Naive thymus-derived CD8-positive, alpha-beta T cell (primary cell): Measurements from ENCODE around the gene BARHL2. TPM values are rescaled to one million over a fixed set of nuclear protein-coding genes. Genes with fewer than 3 reads are reported as not detected.

ENCODE experiments used
- ATAC-seq, 2 donors: fragments of 150-1000 bp; cut with Tn5 transposase in 1 of 2; sonication (Bioruptor Pico), chemical (Tn5 transposase) in 1 of 2; 1 replicate in 1 of 2; 2 replicates in 1 of 2; pipeline ENCODE4 v1.10.0; 2021; ENCODE audit warnings: mild to moderate bottlenecking in 2 of 2, moderate library complexity in 2 of 2
- POLR2A ChIA-PET: fragments of 350-600 bp; sonication (Branson Sonifier 250); formaldehyde crosslinking; loops from one replicate; lab custom pipeline; 2021; ENCODE audit warnings: antibody characterized with exemption; lab: Charles Lee
- DNase-seq, 10 donors: peaks; one replicate each; pipeline versions ENCODE4 v3.0.0 to v3.0.0-alpha.2; 2020 to 2022
- H3K27ac Mint-ChIP-seq, 10 donors: one replicate each; pipeline ENCODE4 v1.8.0; 2020 to 2022; ENCODE audit warnings: mild to moderate bottlenecking in 10 of 10, mixed read lengths in 10 of 10, moderate library complexity in 4 of 10, inconsistent platforms in 1 of 10
- H3K27me3 Mint-ChIP-seq, 5 donors: one replicate each; pipeline ENCODE4 v1.8.0; 2021 to 2022; ENCODE audit warnings: mixed read lengths in 5 of 5
- H3K36me3 Mint-ChIP-seq, 3 donors: one replicate each; pipeline ENCODE4 v1.8.0; 2020 to 2022; ENCODE audit warnings: mixed read lengths in 3 of 3, mild to moderate bottlenecking in 2 of 3, inconsistent platforms in 1 of 3
- H3K4me1 Mint-ChIP-seq, 4 donors: one replicate each; pipeline ENCODE4 v1.8.0; 2021 to 2022; ENCODE audit warnings: mixed read lengths in 4 of 4
- H3K4me3 Mint-ChIP-seq, 10 donors: one replicate each; pipeline ENCODE4 v1.8.0; 2020 to 2022; ENCODE audit warnings: mild to moderate bottlenecking in 10 of 10, mixed read lengths in 10 of 10, moderate library complexity in 6 of 10, inconsistent platforms in 1 of 10
- H3K9me3 Mint-ChIP-seq, 9 donors: one replicate each; pipeline ENCODE4 v1.8.0; 2020 to 2022; ENCODE audit warnings: mixed read lengths in 9 of 9, mild to moderate bottlenecking in 3 of 9, inconsistent platforms in 1 of 9, moderate library complexity in 1 of 9
- polyA plus RNA-seq, 3 donors: library from polyadenylated mRNA; unstranded; fragments of 300-500 nt; fragmentation: Illumina TruSeq; gene quantifications; one replicate each; pipeline ENCODE4 v1.2.3, GENCODE V29; 2021
- total RNA-seq, 8 experiments: library from RNA in 2 of 8; stranded (reverse) in 2 of 8; gene quantifications; one replicate each; pipeline ENCODE4 v1.2.3 and lab custom pipeline; 2021 to 2026

Gene BARHL2
- total and polyA plus RNA-seq, 5 experiments from 2014 or later, result not detected

DNA sequence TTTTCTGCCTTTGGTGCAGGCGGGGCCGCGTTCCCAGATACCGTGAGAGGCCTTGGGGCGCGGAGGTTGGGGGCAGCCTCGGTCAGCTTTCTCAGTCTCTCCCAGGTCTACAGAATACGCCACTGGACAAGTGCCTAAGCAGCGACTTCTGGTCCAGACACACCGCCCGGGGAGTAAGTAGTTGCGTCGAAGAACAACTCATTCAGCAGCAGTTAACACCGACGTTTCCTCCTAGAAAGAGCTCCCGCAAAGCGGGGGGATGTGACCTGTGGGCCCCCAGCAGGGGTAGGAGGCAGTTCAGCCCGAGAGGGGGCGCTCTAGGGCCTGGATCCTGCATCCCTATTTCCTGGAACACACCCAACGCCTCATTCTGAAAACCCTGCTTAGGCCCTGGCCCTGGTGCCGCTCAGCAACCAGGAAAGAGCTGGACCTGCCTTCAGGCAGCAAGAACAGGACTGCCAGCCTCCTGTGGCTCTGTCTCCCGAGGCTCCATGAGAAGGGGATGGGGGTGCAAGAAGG, 6.5 kb upstream of the BARHL2 start:
- H3K27ac Mint-ChIP-seq, result peak overlapping the region in 2 of 10 donors; percentile 14 to 29
- H3K36me3 Mint-ChIP-seq, result peaks cover 26 to 67% (median 50%) of the 10 kb centered on the region in 3 donors
- no peak for DNase-seq
- H3K4me3 Mint-ChIP-seq, result peak overlapping the region; percentile 65 to 85 (median 78)
- H3K27me3 Mint-ChIP-seq, result peaks cover 75 to 100% (median 84%) of the 10 kb centered on the region in 5 donors
- no peak for ATAC-seq
- POLR2A ChIA-PET, result no interaction called here
- H3K9me3 Mint-ChIP-seq, result peaks cover 13 to 86% (median 42%) of the 10 kb centered on the region in 9 donors
- H3K4me1 Mint-ChIP-seq, result peaks cover 22 to 64% (median 54%) of the 10 kb centered on the region in 4 donors

DNA sequence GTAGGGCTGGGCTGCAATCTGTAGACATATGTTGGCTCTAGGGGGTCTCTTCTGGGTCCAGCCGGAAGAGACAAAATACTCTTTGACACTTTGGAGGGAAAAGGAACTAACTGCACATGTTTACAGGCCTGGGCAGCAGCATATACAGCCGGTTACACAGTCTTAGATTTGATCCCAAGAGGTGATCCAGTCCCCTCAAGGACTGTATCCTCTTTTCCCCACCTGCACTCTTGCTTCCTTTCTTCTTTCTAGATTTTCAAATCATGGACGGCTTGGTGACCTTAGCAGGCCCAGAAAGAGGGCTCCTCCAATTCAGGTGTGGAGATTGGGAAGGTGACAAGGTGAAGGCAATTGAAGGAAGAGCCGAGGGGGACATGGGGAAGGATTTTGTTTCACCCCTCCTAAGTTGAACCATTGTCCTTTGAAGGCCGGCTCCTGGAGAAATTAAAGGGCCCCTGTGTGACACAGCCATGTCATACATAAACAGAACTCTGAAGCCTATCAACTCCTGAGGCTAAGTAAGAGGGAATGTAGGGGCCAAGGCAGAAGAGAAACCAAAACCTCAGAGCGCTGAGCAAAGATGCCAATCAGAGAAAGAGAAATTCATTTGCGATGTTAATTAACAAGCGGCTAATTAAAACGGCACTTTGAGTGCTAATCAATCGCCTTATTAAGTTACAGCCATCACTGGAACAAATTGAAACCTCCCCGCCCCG, 5.9 kb upstream of the BARHL2 start:
- Mint-ChIP-seq H3K36me3 (peaks cover 26 to 62% (median 47%) of the 10 kb centered on the region in 3 donors), H3K4me1 (peaks cover 21 to 64% (median 52%) of the 10 kb centered on the region in 4 donors), H3K4me3 (peak overlapping the region; percentile 65 to 85 (median 78)), H3K27ac (no peak overlapping the region), H3K9me3 (peaks cover 13 to 80% (median 36%) of the 10 kb centered on the region in 9 donors), H3K27me3 (peaks cover 71 to 100% (median 81%) of the 10 kb centered on the region in 5 donors)
- DNase-seq (no peak), ATAC-seq (no peak)
- POLR2A ChIA-PET, result no interaction called here

DNA sequence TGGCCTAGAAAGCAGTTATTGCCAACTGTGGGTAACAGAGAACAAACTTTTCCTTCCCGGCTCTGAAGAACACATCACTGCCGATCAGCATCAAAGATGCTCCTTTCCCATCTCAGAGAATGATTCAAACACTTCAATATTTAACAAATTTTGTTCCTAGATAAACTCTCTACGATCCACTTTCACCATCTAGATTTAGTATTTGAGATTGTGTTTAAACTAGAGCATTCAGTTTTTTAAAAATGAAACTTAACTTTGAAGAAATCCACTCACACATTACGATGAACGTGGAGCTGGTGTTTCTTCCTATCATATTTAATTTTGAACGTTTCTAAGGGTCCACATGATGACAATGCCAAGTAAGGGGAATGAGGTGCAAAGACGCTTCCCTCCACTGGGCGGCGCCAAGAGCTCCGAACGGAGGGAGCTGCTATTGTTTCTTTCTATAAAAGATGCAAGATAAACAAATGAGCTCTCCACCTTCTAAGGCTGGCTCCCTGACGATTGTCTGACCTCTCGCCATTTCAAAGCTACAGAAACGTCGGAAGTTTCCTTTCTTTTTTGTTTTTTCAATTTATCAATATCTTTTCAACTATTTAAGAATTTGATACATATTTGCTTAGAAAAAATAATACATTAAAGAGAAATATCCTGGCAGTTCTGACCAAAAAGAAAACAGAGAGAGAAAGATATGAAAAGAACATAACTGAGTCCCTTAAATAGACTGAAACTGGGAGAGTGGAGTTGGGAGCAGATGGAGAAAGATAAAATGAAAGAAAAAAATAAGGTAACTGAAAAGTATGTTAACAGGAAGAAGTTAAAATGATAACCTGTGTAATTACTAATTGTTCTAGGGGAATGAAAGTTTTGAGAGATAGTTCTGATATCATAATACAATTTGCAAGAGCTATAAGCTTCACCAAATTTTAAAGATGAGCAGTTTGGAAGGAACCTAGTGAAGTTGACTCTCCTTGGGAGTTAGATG, 4.4 kb upstream of the BARHL2 start:
- H3K27ac Mint-ChIP-seq, result peak overlapping the region in 1 of 10 donors; percentile 11
- H3K9me3 Mint-ChIP-seq, result peaks cover 13 to 69% (median 34%) of the 10 kb centered on the region in 9 donors
- H3K4me3 Mint-ChIP-seq, result peak overlapping the region in 4 of 10 donors; percentile 5 to 31 (median 12)
- peaks cover 63 to 99% (median 74%) of the 10 kb centered on the region in 5 donors for H3K27me3 Mint-ChIP-seq
- peak in 1 of 10 donors; percentile 27 for DNase-seq
- H3K4me1 Mint-ChIP-seq, result peaks cover 19 to 63% (median 52%) of the 10 kb centered on the region in 4 donors
- H3K36me3 Mint-ChIP-seq, result peaks cover 23 to 56% (median 48%) of the 10 kb centered on the region in 3 donors
- POLR2A ChIA-PET, result no interaction called here
- ATAC-seq, result no peak

DNA sequence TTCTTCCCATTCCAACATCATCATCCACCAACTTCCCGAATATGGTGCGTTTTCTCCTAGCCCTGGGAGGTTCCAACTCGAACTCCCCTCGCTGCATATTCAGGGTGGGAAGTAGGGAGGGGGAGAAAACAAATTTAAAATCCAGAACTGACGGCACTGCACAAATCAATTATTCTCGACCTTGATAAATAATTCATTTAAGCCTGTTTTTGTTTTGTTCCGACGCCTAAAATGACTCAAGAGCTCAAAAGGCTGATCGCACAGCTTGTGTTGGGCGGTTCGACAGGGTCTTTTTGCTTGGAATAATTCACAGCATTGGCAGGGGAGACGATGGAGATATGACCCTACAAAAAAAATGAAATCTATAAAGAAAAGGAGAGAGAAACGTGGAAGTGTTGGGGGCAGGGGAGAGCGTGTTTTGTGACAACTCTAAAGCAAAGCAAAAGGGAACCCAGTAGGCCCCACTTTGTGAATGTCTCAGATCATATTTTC, 3.1 kb upstream of the BARHL2 start:
- H3K4me3 Mint-ChIP-seq, result peak overlapping the region in 6 of 10 donors; percentile 2 to 56 (median 12)
- peaks cover 14 to 53% (median 41%) of the 10 kb centered on the region in 4 donors for H3K4me1 Mint-ChIP-seq
- peaks cover 55 to 99% (median 72%) of the 10 kb centered on the region in 5 donors for H3K27me3 Mint-ChIP-seq
- ATAC-seq, result no peak
- no peak for DNase-seq
- peaks cover 13 to 57% (median 28%) of the 10 kb centered on the region in 9 donors for H3K9me3 Mint-ChIP-seq
- POLR2A ChIA-PET, result no interaction called here
- peaks cover 18 to 51% (median 44%) of the 10 kb centered on the region in 3 donors for H3K36me3 Mint-ChIP-seq
- peak overlapping the region in 2 of 10 donors; percentile 58 to 90 for H3K27ac Mint-ChIP-seq

DNA sequence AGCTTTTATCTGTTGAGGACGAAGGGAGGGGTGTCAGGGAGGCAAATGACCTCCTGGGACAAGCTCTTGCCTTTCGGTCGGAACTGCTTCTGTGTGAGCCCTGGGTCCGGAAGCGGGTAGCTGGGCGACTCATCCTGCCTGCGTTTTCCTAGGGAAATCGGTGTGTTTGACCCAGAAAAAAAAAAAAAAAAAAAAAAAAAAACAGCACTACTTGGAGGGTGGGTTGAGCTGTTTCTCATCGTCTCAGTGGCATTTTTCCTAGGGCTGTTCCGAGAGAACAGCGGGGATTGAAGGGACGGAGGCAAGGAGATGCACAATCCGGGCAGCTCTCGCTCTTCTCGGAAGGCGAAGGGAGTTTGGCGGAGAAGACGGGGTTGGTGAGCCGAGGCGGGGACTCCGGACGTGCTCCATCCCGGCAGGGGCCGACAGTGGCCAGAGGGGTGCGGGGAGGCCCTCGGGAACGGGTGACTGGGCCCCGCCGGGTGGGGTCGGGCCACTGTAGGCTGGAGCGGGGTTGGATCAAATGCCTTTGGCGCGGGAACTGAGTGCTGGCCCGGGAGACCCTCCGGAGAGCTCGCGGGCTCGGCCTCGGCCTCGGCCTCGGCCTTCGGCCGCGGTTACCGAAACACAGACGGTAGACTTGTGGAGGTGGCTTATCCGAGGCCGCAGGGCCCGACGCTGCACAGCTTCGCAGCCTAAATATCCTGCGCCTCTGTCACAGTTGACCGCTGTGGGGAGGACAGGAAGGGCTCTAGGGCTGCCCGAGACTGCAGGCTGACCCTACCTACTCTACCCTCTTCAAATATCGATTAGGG, 2.4 kb upstream of the BARHL2 start:
- peak overlapping the region in 8 of 10 donors; percentile 52 to 70 (median 66) for H3K4me3 Mint-ChIP-seq
- ATAC-seq (no peak), DNase-seq (no peak)
- peaks cover 20 to 54% (median 45%) of the 10 kb centered on the region in 3 donors for H3K36me3 Mint-ChIP-seq
- peaks cover 16 to 49% (median 37%) of the 10 kb centered on the region in 4 donors for H3K4me1 Mint-ChIP-seq
- H3K9me3 Mint-ChIP-seq, result peaks cover 15 to 58% (median 28%) of the 10 kb centered on the region in 9 donors
- H3K27ac Mint-ChIP-seq, result peak overlapping the region in 4 of 10 donors; percentile 37 to 91 (median 52)
- peaks cover 52 to 99% (median 76%) of the 10 kb centered on the region in 5 donors for H3K27me3 Mint-ChIP-seq
- POLR2A ChIA-PET, result interaction anchor here (0.6 kb wide), 1 partner anchor 21 kb away, joined by 4 read pairs; no protein-coding TSS in a partner anchor

DNA sequence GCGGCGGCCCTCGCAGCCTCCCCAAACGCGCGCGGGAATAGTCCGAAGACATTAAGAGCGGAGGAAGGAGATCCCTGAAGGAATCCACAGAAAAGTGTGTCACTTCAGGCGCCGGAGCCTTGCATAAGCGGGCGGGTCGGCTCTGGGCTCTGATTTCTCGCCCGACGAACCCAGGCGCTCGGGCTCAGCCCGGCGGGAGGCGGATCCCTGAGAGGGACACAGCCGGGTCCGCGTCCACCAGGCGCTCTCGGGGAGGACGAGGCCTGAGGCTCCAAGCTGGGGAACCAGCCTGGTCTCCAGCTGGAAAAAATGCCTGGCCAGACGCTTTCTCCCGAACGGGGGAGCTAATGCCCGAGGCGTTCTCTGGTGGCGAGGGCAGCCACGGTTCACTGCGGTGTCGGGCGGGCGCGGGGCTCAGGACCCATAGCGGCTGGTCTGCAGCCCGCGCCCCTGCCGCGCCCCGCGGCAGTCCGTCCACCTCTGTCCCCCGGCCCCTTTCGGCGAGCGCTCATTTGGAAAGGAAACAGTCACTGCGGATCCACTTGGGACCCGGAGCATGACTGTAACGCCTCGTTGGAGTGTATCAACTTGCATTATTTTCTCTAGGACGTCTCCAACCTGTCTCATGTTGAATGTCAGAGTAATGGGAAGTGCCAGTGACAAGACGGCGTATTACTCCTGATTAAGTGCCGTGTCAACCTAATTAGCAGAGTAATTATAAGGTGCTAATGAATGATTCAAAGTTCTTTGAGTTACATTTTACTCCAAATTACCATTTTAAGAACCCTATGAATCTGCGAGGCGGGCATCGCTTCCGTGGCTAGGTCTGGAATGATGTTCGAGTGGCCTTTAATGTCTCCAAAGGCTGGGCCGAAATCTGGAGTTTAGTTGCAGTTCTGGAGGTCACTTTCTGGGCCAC, 1.6 kb upstream of the BARHL2 start:
- Mint-ChIP-seq H3K4me1 (peaks cover 16 to 41% (median 29%) of the 10 kb centered on the region in 4 donors), H3K36me3 (peaks cover 17 to 48% (median 43%) of the 10 kb centered on the region in 3 donors), H3K27ac (peak overlapping the region in 3 of 10 donors; percentile 43 to 91 (median 63)), H3K27me3 (peaks cover 48 to 99% (median 77%) of the 10 kb centered on the region in 5 donors), H3K4me3 (peak overlapping the region; percentile 61 to 78 (median 72)), H3K9me3 (peaks cover 15 to 55% (median 28%) of the 10 kb centered on the region in 9 donors)
- POLR2A ChIA-PET, result no interaction called here
- ATAC-seq (no peak), DNase-seq (no peak)

DNA sequence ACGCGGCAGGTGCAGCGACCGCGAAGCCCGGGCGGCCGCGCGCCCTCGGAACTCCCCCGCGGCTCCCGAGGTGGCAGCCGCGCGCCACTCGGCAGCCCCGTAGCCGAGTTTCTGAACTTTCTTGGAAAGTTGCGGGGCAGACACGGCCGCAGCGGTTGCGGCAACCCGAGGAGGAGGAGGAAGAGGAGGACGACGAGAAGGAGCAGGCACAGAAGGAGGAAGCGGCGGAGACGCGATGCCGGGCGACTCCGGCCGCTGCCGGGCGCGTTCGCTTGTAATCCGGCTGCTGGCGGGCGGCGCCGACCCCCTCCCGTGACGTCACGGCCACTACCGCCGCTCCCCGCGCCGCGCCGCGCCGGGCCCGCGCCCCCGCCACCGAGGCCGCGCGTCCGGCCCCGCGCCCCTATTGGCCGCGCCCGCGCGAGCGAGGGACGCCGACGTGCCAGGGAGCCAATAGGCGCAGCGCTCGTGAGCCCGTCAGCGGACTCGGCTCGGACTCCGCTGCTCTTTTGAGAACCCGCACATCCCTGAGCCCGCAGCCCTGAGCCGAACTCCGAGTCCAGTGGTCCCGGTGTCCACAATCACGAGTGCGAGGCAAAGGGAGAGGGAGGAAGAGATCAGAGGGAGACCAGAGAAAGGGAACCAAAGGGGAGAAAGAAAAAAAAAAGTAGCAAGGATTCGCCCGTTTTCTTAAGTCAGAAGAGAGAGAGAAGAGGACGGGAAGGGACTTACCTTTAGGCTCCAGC, 736 bp upstream of the BARHL2 start:
- Mint-ChIP-seq H3K4me1 (peaks cover 15 to 34% (median 23%) of the 10 kb centered on the region in 4 donors), H3K9me3 (peaks cover 15 to 57% (median 28%) of the 10 kb centered on the region in 9 donors), H3K4me3 (peak overlapping the region; percentile 57 to 78 (median 72)), H3K27me3 (peaks cover 50 to 99% (median 78%) of the 10 kb centered on the region in 5 donors), H3K36me3 (peaks cover 17 to 45% (median 42%) of the 10 kb centered on the region in 3 donors), H3K27ac (peak overlapping the region in 2 of 10 donors; percentile 43 to 93)
- POLR2A ChIA-PET, result no interaction called here
- ATAC-seq, result peak in 1 of 2 donors; percentile 21
- DNase-seq, result no peak

DNA sequence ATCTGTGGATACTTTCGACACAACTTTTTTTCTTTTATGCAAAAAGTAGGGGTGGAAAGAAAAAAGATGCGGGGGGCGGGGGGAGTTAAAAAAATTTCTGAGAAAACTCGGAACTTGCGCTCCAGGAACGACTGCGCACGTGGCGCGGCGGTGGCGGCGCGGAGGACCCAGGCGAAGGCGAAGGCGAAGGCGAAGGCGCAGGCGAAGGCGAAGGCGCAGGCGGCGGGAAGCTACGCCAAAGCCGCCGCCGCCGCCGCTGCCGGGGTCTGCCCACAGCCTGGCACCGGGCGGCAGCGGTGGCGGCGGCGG, 208 bp upstream of the BARHL2 start:
- Mint-ChIP-seq H3K4me1 (peaks cover 17 to 30% (median 22%) of the 10 kb centered on the region in 4 donors), H3K4me3 (peak overlapping the region; percentile 38 to 84 (median 70)), H3K27ac (no peak overlapping the region), H3K9me3 (peaks cover 15 to 55% (median 25%) of the 10 kb centered on the region in 9 donors), H3K36me3 (peaks cover 17 to 42% (median 42%) of the 10 kb centered on the region in 3 donors), H3K27me3 (peaks cover 48 to 99% (median 77%) of the 10 kb centered on the region in 5 donors)
- POLR2A ChIA-PET, result no interaction called here
- DNase-seq, result no peak
- peak in 1 of 2 donors; percentile 23 for ATAC-seq

DNA sequence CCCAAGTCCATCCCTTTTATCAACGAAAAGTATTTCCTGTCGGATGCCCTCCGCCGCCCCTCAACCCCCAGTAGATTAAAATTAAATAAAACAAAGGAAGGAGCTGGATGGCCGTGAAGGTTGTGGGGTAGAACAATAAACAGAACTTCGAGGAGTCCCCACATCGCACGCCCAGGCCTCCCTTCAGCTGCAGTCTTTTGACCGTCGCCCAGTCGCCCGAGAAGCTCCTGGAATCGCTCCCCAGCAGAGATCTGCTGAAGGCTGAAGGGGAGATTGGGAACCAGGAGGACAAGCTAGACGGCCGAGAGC, 905 bp downstream of the BARHL2 start:
- Mint-ChIP-seq H3K36me3 (peaks cover 14 to 33% (median 31%) of the 10 kb centered on the region in 3 donors), H3K9me3 (peaks cover 8 to 48% (median 16%) of the 10 kb centered on the region in 9 donors), H3K27ac (peak overlapping the region in 2 of 10 donors; percentile 5 to 28), H3K27me3 (peaks cover 46 to 99% (median 76%) of the 10 kb centered on the region in 5 donors), H3K4me1 (peaks cover 14 to 30% (median 18%) of the 10 kb centered on the region in 4 donors), H3K4me3 (peak overlapping the region in 8 of 10 donors; percentile 10 to 67 (median 48))
- POLR2A ChIA-PET, result no interaction called here
- no peak for DNase-seq
- ATAC-seq, result no peak

DNA sequence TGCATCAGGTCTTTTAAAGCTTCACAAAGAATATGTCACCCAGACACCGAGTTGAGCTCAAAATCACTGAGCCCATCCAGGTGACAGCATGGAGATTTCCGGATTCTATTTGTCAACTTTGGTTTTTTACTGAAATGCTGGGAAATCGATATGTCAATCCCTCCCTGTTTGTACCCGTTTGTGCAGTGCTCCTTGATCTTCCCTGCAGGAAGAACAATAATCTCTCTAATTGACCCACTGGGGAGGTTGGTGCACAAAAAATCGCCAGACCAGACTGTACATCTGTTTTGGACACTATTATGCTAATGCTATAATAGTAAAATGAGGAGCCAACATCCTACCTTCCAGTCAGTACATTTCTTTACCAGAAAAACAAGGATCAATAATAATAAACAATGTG, 1.8 kb downstream of the BARHL2 start:
- ATAC-seq, result no peak
- Mint-ChIP-seq H3K4me3 (no peak overlapping the region), H3K9me3 (peaks cover under 1 to 42% (median 10%) of the 10 kb centered on the region in 9 donors), H3K4me1 (peaks cover 14 to 30% (median 17%) of the 10 kb centered on the region in 4 donors), H3K27me3 (peaks cover 41 to 99% (median 72%) of the 10 kb centered on the region in 5 donors), H3K36me3 (peaks cover 10 to 30% (median 22%) of the 10 kb centered on the region in 3 donors), H3K27ac (no peak overlapping the region)
- POLR2A ChIA-PET, result no interaction called here
- DNase-seq, result no peak
